ENCODE results near the gene NLRP6. TPM values are rescaled to one million over a fixed set of nuclear protein-coding genes. Genes with fewer than 3 reads are reported as not detected.

The NLRP6 gene
- total and polyA plus RNA-seq, 2 donors (not counting 1 experiment from before 2014, with no cell fraction given), result 1.4 to 2.7 TPM

DNA sequence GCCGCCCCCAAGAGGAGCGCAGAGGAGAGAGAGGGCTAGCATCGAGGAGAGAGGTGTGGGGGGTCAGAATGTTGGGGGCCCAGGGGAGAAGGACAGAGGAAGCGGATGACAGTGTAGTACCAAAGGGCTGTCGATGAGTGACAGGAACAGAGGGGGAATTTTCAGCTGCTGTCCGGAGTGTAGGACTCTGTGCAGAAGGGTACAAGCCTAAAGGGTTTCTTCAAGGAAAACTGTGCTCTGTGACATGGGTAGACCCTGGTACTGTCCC, 5.3 kb upstream of the NLRP6 start:
- CTCF ChIA-PET, result interaction anchor here (0.9 to 1.3 kb wide), 2 partner anchors 23 to 40 kb away, joined by 3 read pairs; no protein-coding TSS in a partner anchor
- Histone ChIP-seq H3K4me1 (ENCODE audit: control insufficient read depth in 2 of 2, insufficient read depth in 2 of 2, low read length in 2 of 2) (peaks cover 30 to 33% of the 10 kb centered on the region in 2 donors), H3K36me3 (replicated peaks in 1 of 2; ENCODE audit: control extremely low read depth in 1 of 2, control insufficient read depth in 1 of 2, extremely low read depth in 1 of 2, insufficient read depth in 2 of 2, low read length in 1 of 2) (no peaks in the 10 kb centered on the region), H3K4me3 (ENCODE audit: control extremely low read depth in 1 of 5, extremely low read depth in 1 of 5, insufficient read depth in 1 of 5, low read depth in 2 of 5, low read length in 4 of 5) (no peak overlapping the region), H3K27me3 (replicated peaks in 1 of 4; ENCODE audit: control extremely low read depth in 1 of 4, control insufficient read depth in 3 of 4, insufficient read depth in 4 of 4, low read length in 3 of 4) (no peaks in the 10 kb centered on the region), H3K9me3 (ENCODE audit: control extremely low read depth in 1 of 3, control insufficient read depth in 2 of 3, insufficient read depth in 1 of 3, low read length in 2 of 3) (peaks cover 0 to 6% (median 0%) of the 10 kb centered on the region in 3 donors), H4K20me1 (ENCODE audit: control insufficient read depth, insufficient read depth, low read length, poor library complexity, severe bottlenecking) (no peaks in the 10 kb centered on the region), H3K4me2 (replicated peaks; ENCODE audit: low read depth, low read length, poor library complexity, severe bottlenecking) (no peak overlapping the region), H3K79me2 (ENCODE audit: control insufficient read depth, insufficient read depth, low read length) (peaks cover 11% of the 10 kb centered on the region), H3K27ac (ENCODE audit: low read length in 2 of 2) (no peak overlapping the region), H2AFZ (ENCODE audit: insufficient read depth, low read depth, low read length, poor library complexity, severe bottlenecking) (no peak overlapping the region), H3K9ac (ENCODE audit: low read length) (no peak overlapping the region)
- TF ChIP-seq EZH2 (IDR thresholded peaks at IDR 0.05; ENCODE audit: borderline replicate concordance, insufficient read depth, low read depth, low read length, poor library complexity, severe bottlenecking), result no peak
- ATAC-seq (ENCODE audit: low read depth) (no peak), DNase-seq (no peak)
- intact Hi-C loops (cut with micrococcal nuclease), result no loop called here
- over 99% methylated on average over 6 of the region's 6 CpGs for WGBS (ENCODE audit: insufficient coverage)
- peaks cover 2% of the 10 kb centered on the region for H3K9me3 Mint-ChIP-seq (ENCODE audit: insufficient read depth)
- no peak overlapping the region for H3K27ac Mint-ChIP-seq
- H3K27me3 Mint-ChIP-seq, result no peaks in the 10 kb centered on the region
- POLR2A ChIA-PET, result interaction anchor here (0.7 kb wide), 3 partner anchors 49 to 423 kb away, joined by 3 to 5 read pairs (median 3); no protein-coding TSS in a partner anchor
- H3K4me3 Mint-ChIP-seq, result no peak overlapping the region
- peaks cover 40% of the 10 kb centered on the region for H3K4me1 Mint-ChIP-seq

- H3K9ac ChIP-seq (ENCODE audit: low read length), result no peak overlapping the region
- H3K36me3 ChIP-seq (replicated peaks in 1 of 2; ENCODE audit: control extremely low read depth in 1 of 2, control insufficient read depth in 1 of 2, extremely low read depth in 1 of 2, insufficient read depth in 2 of 2, low read length in 1 of 2), result no peaks in the 10 kb centered on the region
- H3K27ac Mint-ChIP-seq, result no peak overlapping the region
- peaks cover under 1% of the 10 kb centered on the region for H3K79me2 ChIP-seq (ENCODE audit: control insufficient read depth, insufficient read depth, low read length)
- DNase-seq, result no peak
- H3K9me3 Mint-ChIP-seq (ENCODE audit: insufficient read depth), result peaks cover 2% of the 10 kb centered on the region
- ATAC-seq (ENCODE audit: low read depth), result no peak
- H3K4me2 ChIP-seq (replicated peaks; ENCODE audit: low read depth, low read length, poor library complexity, severe bottlenecking), result no peak overlapping the region
- peaks cover 0 to 10% (median 0%) of the 10 kb centered on the region in 3 donors for H3K9me3 ChIP-seq (ENCODE audit: control extremely low read depth in 1 of 3, control insufficient read depth in 2 of 3, insufficient read depth in 1 of 3, low read length in 2 of 3)
- ChIA-PET CTCF (interaction anchor here (1.0 to 2.8 kb wide), 2 partner anchors 11 to 25 kb away, joined by 3 to 18 read pairs; no protein-coding TSS in a partner anchor), POLR2A (interaction anchor here (0.6 kb wide), 1 partner anchor 36 kb away, joined by 3 read pairs; no protein-coding TSS in a partner anchor)
- TF ChIP-seq CTCF (IDR thresholded peaks at IDR 0.05), result no peak
- no peak for TF ChIP-seq EZH2 (IDR thresholded peaks at IDR 0.05; ENCODE audit: borderline replicate concordance, insufficient read depth, low read depth, low read length, poor library complexity, severe bottlenecking)
- H3K27me3 ChIP-seq (replicated peaks in 1 of 4; ENCODE audit: control extremely low read depth in 1 of 4, control insufficient read depth in 3 of 4, insufficient read depth in 4 of 4, low read length in 3 of 4), result peaks cover 0 to 17% (median 3%) of the 10 kb centered on the region in 4 experiments
- no peak overlapping the region for H3K4me3 ChIP-seq (ENCODE audit: control extremely low read depth in 1 of 5, extremely low read depth in 1 of 5, insufficient read depth in 1 of 5, low read depth in 2 of 5, low read length in 4 of 5)
- H3K4me3 Mint-ChIP-seq, result no peak overlapping the region
- H3K27me3 Mint-ChIP-seq, result peaks cover under 1% of the 10 kb centered on the region
- intact Hi-C loops (cut with micrococcal nuclease), result no loop called here
- H3K27ac ChIP-seq (ENCODE audit: low read length in 2 of 2), result no peak overlapping the region
- no peak overlapping the region for H2AFZ ChIP-seq (ENCODE audit: insufficient read depth, low read depth, low read length, poor library complexity, severe bottlenecking)
- peaks cover 26 to 31% of the 10 kb centered on the region in 2 donors for H3K4me1 ChIP-seq (ENCODE audit: control insufficient read depth in 2 of 2, insufficient read depth in 2 of 2, low read length in 2 of 2)
- H4K20me1 ChIP-seq (ENCODE audit: control insufficient read depth, insufficient read depth, low read length, poor library complexity, severe bottlenecking), result no peaks in the 10 kb centered on the region
- H3K4me1 Mint-ChIP-seq, result peaks cover 25% of the 10 kb centered on the region
Observed at GRCh38 chr11:276219-276618, 2.0 kb upstream of the NLRP6 start.

Data from B cell (primary cell).